ENCODE measurements around the gene PAN2. TPM values are rescaled to one million over a fixed set of nuclear protein-coding genes. Genes with fewer than 3 reads are reported as not detected.
A peak's percentile ranks its signal among the peaks of the same experiment; 100 is the strongest.

Gene PAN2
- total RNA-seq, 1 experiment from 2014 or later = 75.0 TPM

DNA sequence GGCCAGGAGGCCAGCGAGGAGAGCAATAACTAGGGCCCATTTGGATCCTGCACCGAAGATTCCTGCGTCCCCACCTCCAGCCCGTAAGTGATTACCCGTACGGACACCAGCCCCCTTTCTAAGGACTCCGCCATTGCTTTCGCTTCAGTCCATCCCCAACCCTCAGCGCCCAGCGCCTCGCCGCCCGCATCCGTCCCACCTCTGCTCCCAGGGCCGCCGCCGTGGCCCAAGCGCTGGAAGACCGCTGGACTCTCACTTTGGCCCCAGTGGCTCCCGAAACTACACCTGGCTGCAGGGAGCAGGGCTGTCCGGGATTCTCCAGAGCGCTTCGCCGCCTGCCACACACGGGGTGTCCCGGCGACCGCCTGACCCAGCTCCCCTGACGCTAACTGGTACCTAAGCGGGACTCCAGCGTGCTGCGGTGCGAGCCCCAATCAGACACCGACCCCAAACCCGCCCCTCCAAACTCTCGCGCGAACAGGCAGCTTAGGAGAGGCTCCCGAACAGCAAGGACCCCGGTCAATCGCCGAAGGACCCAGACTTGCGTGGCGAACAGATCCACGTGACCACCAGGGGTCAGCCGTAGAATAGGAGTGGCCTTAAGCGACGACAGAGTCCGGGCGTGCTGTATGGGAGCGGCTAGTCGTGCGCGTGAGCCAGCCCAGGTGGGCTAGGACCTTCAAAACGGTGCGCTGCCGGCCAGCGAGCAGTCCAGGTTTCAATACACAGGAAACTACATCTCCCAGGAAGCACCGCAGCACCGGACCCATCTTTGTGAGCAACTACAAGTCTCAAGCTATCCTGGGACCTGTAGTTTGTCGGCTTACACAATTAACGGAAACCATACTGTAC is 18.0 kb downstream of the PAN2 start, which contains the start of gene CNPY2:
TSS of gene CNPY2 (minus strand) at position 367 of the 852 bp plus-strand sequence. CDS start 771 bp downstream, outside the sequence.
- H4K20me1 ChIP-seq (ENCODE audit: insufficient read depth) = no peaks in the 10 kb centered on the region
- H3K9me2 ChIP-seq (ENCODE audit: insufficient read depth) = no peaks in the 10 kb centered on the region
- peaks cover 6 to 16% of the 10 kb centered on the region in 2 experiments; a peak in 3 of 4 replicates for H3K4me1 ChIP-seq (ENCODE audit: control insufficient read depth in 1 of 2, insufficient read depth in 2 of 2, low read length in 2 of 2)
- peak within 1 kb of the TSS; percentile 97 for H3K9ac ChIP-seq (ENCODE audit: low read length)
- H3K4me2 ChIP-seq (ENCODE audit: low read length) = peak within 1 kb of the TSS; percentile 95
- RAD21 ChIA-PET (ENCODE audit: low non-redundant PET in 1 of 2, low total read pairs in 2 of 2, uncharacterized antibody in 2 of 2, unreplicated experiment in 2 of 2) = interaction anchor here in 1 of 2 experiments (0.9 to 1.5 kb wide), 2 partner anchors 44 to 148 kb away, joined by 3 to 7 read pairs; partner anchors contain the start of gene STAT2
- TF ChIP-seq SIN3A (IDR thresholded peaks at IDR 0.05; ENCODE audit: low read depth) = peak; percentile 54; the same call in 1 of the 2 replicates
- TF ChIP-seq YY1 (IDR thresholded peaks at IDR 0.05; ENCODE audit: extremely low read depth, insufficient replicate concordance, low read depth, low read length) = peak; percentile 67
- no peak for TF ChIP-seq FOSL1 (IDR thresholded peaks at IDR 0.05; ENCODE audit: low read depth)
- peak; percentile 45 for TF ChIP-seq POLR2A (IDR thresholded peaks at IDR 0.05; ENCODE audit: borderline replicate concordance, extremely low read depth, insufficient read depth, insufficient read length)
- TF ChIP-seq, protein P1, sequence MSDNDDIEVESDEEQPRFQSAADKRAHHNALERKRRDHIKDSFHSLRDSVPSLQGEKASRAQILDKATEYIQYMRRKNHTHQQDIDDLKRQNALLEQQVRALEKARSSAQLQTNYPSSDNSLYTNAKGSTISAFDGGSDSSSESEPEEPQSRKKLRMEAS (IDR thresholded peaks at IDR 0.05) = peak; percentile 89
- TF ChIP-seq EGR1 (IDR thresholded peaks at IDR 0.05; ENCODE audit: low read depth) = no peak
- TF ChIP-seq SP1 (IDR thresholded peaks at IDR 0.05; ENCODE audit: low read depth) = peak; percentile 33; the same call in 1 of the 2 replicates
- TF ChIP-seq JUND (IDR thresholded peaks at IDR 0.05) = no peak
- peak; percentile 70 for TF ChIP-seq TCF7L2 (IDR thresholded peaks at IDR 0.05; ENCODE audit: borderline replicate concordance, extremely low read depth, insufficient read depth, insufficient read length)
- TF ChIP-seq ELF1 (IDR thresholded peaks at IDR 0.05; ENCODE audit: borderline replicate concordance, low read depth) = no peak
- peak; percentile 67 for TF ChIP-seq RAD21 (IDR thresholded peaks at IDR 0.05; ENCODE audit: low read depth)
- peak; percentile 56; the same call in 1 of the 2 replicates for TF ChIP-seq ZFX (IDR thresholded peaks at IDR 0.05)
- peak; percentile 87 for TF ChIP-seq POLR2AphosphoS5 (IDR thresholded peaks at IDR 0.05; ENCODE audit: low read depth, low read length)
- TF ChIP-seq, protein P2, sequence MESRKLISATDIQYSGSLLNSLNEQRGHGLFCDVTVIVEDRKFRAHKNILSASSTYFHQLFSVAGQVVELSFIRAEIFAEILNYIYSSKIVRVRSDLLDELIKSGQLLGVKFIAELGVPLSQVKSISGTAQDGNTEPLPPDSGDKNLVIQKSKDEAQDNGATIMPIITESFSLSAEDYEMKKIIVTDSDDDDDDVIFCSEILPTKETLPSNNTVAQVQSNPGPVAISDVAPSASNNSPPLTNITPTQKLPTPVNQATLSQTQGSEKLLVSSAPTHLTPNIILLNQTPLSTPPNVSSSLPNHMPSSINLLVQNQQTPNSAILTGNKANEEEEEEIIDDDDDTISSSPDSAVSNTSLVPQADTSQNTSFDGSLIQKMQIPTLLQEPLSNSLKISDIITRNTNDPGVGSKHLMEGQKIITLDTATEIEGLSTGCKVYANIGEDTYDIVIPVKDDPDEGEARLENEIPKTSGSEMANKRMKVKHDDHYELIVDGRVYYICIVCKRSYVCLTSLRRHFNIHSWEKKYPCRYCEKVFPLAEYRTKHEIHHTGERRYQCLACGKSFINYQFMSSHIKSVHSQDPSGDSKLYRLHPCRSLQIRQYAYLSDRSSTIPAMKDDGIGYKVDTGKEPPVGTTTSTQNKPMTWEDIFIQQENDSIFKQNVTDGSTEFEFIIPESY (IDR thresholded peaks at IDR 0.05; ENCODE audit: extremely low read depth, insufficient replicate concordance, low read length) = peak; percentile 94
- TF ChIP-seq, protein P3, sequence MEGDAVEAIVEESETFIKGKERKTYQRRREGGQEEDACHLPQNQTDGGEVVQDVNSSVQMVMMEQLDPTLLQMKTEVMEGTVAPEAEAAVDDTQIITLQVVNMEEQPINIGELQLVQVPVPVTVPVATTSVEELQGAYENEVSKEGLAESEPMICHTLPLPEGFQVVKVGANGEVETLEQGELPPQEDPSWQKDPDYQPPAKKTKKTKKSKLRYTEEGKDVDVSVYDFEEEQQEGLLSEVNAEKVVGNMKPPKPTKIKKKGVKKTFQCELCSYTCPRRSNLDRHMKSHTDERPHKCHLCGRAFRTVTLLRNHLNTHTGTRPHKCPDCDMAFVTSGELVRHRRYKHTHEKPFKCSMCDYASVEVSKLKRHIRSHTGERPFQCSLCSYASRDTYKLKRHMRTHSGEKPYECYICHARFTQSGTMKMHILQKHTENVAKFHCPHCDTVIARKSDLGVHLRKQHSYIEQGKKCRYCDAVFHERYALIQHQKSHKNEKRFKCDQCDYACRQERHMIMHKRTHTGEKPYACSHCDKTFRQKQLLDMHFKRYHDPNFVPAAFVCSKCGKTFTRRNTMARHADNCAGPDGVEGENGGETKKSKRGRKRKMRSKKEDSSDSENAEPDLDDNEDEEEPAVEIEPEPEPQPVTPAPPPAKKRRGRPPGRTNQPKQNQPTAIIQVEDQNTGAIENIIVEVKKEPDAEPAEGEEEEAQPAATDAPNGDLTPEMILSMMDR (IDR thresholded peaks at IDR 0.05 in 2 of 3, conservative IDR thresholded peaks at IDR 0.05 in 1 of 3; ENCODE audit: borderline replicate concordance in 1 of 3, insufficient read depth in 1 of 3, low read depth in 2 of 3, low read length in 2 of 3) = 0 out of 6 replicates have a peak, but pooled peaks of 1 of the 3 experiments have one; percentile 8
- CTCF ChIA-PET = interaction anchor here (0.6 to 2.7 kb wide), 9 partner anchors 17 to 321 kb away, joined by 3 to 17 read pairs (median 5); partner anchors contain the start of genes COQ10A, PAN2 and STAT2
- BruUV-seq (replicated peaks) = no TSS peak
- POLR2A ChIA-PET = interaction anchor here (0.9 to 1.7 kb wide), 7 partner anchors 17 to 148 kb away, joined by 3 to 15 read pairs (median 4); partner anchors contain the start of genes PAN2, RNF41 and STAT2
- ATAC-seq = peak; percentile 92
- peak; percentile 99 for DNase-seq (ENCODE audit: low read depth, low spot score)
- H3K79me2 ChIP-seq (ENCODE audit: insufficient read depth, low read length) = peaks cover 19% of the 10 kb centered on the region
- H3K9me3 ChIP-seq (ENCODE audit: control insufficient read depth in 1 of 2, insufficient read depth in 1 of 2, low read depth in 1 of 2, low read length in 2 of 2) = no peaks in the 10 kb centered on the region
- H2AFZ ChIP-seq (ENCODE audit: low read depth, low read length, poor library complexity, severe bottlenecking) = no peak within 1 kb of the TSS
- H3K4me3 ChIP-seq (replicated peaks in 1 of 2; ENCODE audit: low read depth in 1 of 2, low read length in 2 of 2) = peak within 1 kb of the TSS; percentile 95 to 99
- peaks cover 6 to 9% of the 10 kb centered on the region in 2 experiments; a peak in 3 of 4 replicates for H3K36me3 ChIP-seq (ENCODE audit: control insufficient read depth in 1 of 2, insufficient read depth in 2 of 2, low read length in 2 of 2)
- no peaks in the 10 kb centered on the region for H3K27me3 ChIP-seq (ENCODE audit: insufficient read depth, low read length)
- intact Hi-C loops (cut with micrococcal nuclease) = loop anchor here (1.0 to 5.0 kb wide), 2 partner anchors 16 to 146 kb away; partner anchors contain the start of gene CS
- H3K27ac ChIP-seq (ENCODE audit: low read depth, low read length) = peak within 1 kb of the TSS; percentile 79
